GM18511 (cell line): ENCODE measurements around the gene NAGS.
"Not testable (repeated sequence)": the region's sequence is repeated elsewhere in the genome, so short reads cannot be mapped to it uniquely, and the experiment has no call there.

ENCODE experiments used
- ATAC-seq: cut with Tn5 transposase; IDR thresholded peaks from one replicate; pipeline ENCODE4 v1.9.1; 2021; ENCODE audit warnings: mild to moderate bottlenecking, moderate library complexity; ENCODE audit not compliant: unreplicated experiment

The NAGS gene

GRCh38 chr17:44038604-44039011, 34.2 kb downstream of the NAGS start:
- no peak for ATAC-seq

- ATAC-seq = no peak
Observed at GRCh38 chr17:44039829-44040635, 35.6 kb downstream of the NAGS start.

GRCh38 chr17:44043272-44043696, 38.9 kb downstream of the NAGS start:
- ATAC-seq = no peak

- no peak for ATAC-seq
Observed at GRCh38 chr17:44044071-44044470, 39.6 kb downstream of the NAGS start.

- no peak for ATAC-seq
Observed at GRCh38 chr17:44045486-44045885, 41.1 kb downstream of the NAGS start.

- ATAC-seq = not testable (repeated sequence)
Observed at GRCh38 chr17:44046893-44047292, 42.5 kb downstream of the NAGS start.

GRCh38 chr17:44049294-44050060, 45.1 kb downstream of the NAGS start:
- ATAC-seq = no peak

- no peak for ATAC-seq
Observed at GRCh38 chr17:44053125-44053872, 48.9 kb downstream of the NAGS start.
